NT2/D1 (cell line): Measurements from ENCODE around the gene CLCN7.

Source experiments
- DNase-seq: peaks from one replicate; pipeline ENCODE4 v3.0.0-alpha.2; 2011; ENCODE audit warnings: low read depth, low spot score
- H3K27me3 ChIP-seq: 2 replicates; pipeline ENCODE4 v1.6.0; 2011; ENCODE audit warnings: mild to moderate bottlenecking; ENCODE audit not compliant: insufficient read length, insufficient read depth
- H3K36me3 ChIP-seq: 2 replicates; pipeline ENCODE4 v1.6.1; 2011; ENCODE audit warnings: mild to moderate bottlenecking, low read length, mixed read lengths; ENCODE audit not compliant: insufficient read depth, insufficient read length
- H3K4me1 ChIP-seq: 2 replicates; pipeline ENCODE4 v1.5.1; 2011; ENCODE audit not compliant: insufficient read depth, insufficient read length
- H3K4me3 ChIP-seq: 2 replicates; pipeline ENCODE4 v1.5.1; 2011; ENCODE audit warnings: low read depth; ENCODE audit not compliant: insufficient read length
- H3K9ac ChIP-seq: 2 replicates; pipeline ENCODE4 v1.6.0; 2011; ENCODE audit warnings: low read depth; ENCODE audit not compliant: insufficient read length
- H3K9me3 ChIP-seq: 2 replicates; pipeline ENCODE4 v1.5.1; 2011; ENCODE audit warnings: mild to moderate bottlenecking, low read length; ENCODE audit not compliant: insufficient read depth
- SUZ12 ChIP-seq: IDR thresholded peaks from 2 replicates; pipeline ENCODE4 v1.6.1; 2011; ENCODE audit not compliant: insufficient read length, insufficient read depth; ENCODE audit errors: extremely low read depth
- YY1 ChIP-seq: IDR thresholded peaks from 2 replicates; pipeline ENCODE4 v1.6.1; 2011; ENCODE audit not compliant: insufficient read length, insufficient read depth
- ZNF274 ChIP-seq: IDR thresholded peaks from 2 replicates; pipeline ENCODE4 v1.6.1; 2011; ENCODE audit warnings: mild to moderate bottlenecking, low read depth, low read length

Gene CLCN7

GRCh38 chr16:1433263-1433560, 41.6 kb downstream of the CLCN7 start:
- Histone ChIP-seq H3K9me3 (no peaks in the 10 kb centered on the region), H3K36me3 (no peaks in the 10 kb centered on the region), H3K27me3 (no peaks in the 10 kb centered on the region), H3K4me3 (no peak overlapping the region), H3K4me1 (peaks cover 15% of the 10 kb centered on the region), H3K9ac (no peak overlapping the region)
- TF ChIP-seq ZNF274 = no peak
- no peak for TF ChIP-seq YY1
- TF ChIP-seq SUZ12 = no peak
- DNase-seq = no peak

GRCh38 chr16:1432388-1433262, 42.2 kb downstream of the CLCN7 start:
- Histone ChIP-seq H3K9me3 (no peaks in the 10 kb centered on the region), H3K4me3 (no peak overlapping the region), H3K9ac (no peak overlapping the region), H3K36me3 (no peaks in the 10 kb centered on the region), H3K4me1 (peaks cover 20% of the 10 kb centered on the region), H3K27me3 (no peaks in the 10 kb centered on the region)
- no peak for DNase-seq
- TF ChIP-seq YY1 = no peak
- no peak for TF ChIP-seq SUZ12

GRCh38 chr16:1431497-1432270, 43.1 kb downstream of the CLCN7 start:
- Histone ChIP-seq H3K9me3 (no peaks in the 10 kb centered on the region), H3K36me3 (no peaks in the 10 kb centered on the region), H3K4me1 (peaks cover 26% of the 10 kb centered on the region), H3K4me3 (no peak overlapping the region), H3K9ac (no peak overlapping the region), H3K27me3 (no peaks in the 10 kb centered on the region)
- no peak for DNase-seq
- TF ChIP-seq SUZ12 (no peak), ZNF274 (no peak), YY1 (no peak)

GRCh38 chr16:1430759-1431496, 43.9 kb downstream of the CLCN7 start, which contains the start of gene PERCC1:
Gene PERCC1, plus strand, starts transcription at chr16:1431078. Its CDS starts 1,516 bp downstream, at chr16:1432594.
- Histone ChIP-seq H3K9me3 (no peaks in the 10 kb centered on the region), H3K4me3 (no peak within 1 kb of the TSS), H3K36me3 (no peaks in the 10 kb centered on the region), H3K27me3 (no peaks in the 10 kb centered on the region), H3K9ac (no peak within 1 kb of the TSS), H3K4me1 (peaks cover 23% of the 10 kb centered on the region)
- TF ChIP-seq SUZ12 = no peak
- no peak for TF ChIP-seq YY1
- no peak for TF ChIP-seq ZNF274
- no peak for DNase-seq

GRCh38 chr16:1430214-1430758, 44.5 kb downstream of the CLCN7 start:
- Histone ChIP-seq H3K36me3 (no peaks in the 10 kb centered on the region), H3K27me3 (no peaks in the 10 kb centered on the region), H3K4me1 (peaks cover 23% of the 10 kb centered on the region), H3K9ac (no peak overlapping the region), H3K4me3 (no peak overlapping the region), H3K9me3 (no peaks in the 10 kb centered on the region)
- no peak for TF ChIP-seq ZNF274
- no peak for TF ChIP-seq YY1
- no peak for TF ChIP-seq SUZ12
- no peak for DNase-seq

GRCh38 chr16:1429631-1430030, 45.2 kb downstream of the CLCN7 start:
- no peaks in the 10 kb centered on the region for H3K27me3 ChIP-seq
- DNase-seq = no peak
- no peaks in the 10 kb centered on the region for H3K36me3 ChIP-seq
- TF ChIP-seq ZNF274 (no peak), YY1 (no peak), SUZ12 (no peak)
- peaks cover 23% of the 10 kb centered on the region for H3K4me1 ChIP-seq
- no peaks in the 10 kb centered on the region for H3K9me3 ChIP-seq
- H3K9ac ChIP-seq = no peak overlapping the region
- H3K4me3 ChIP-seq = no peak overlapping the region

GRCh38 chr16:1429012-1429411, 45.8 kb downstream of the CLCN7 start:
- TF ChIP-seq YY1 = no peak
- no peak for TF ChIP-seq ZNF274
- no peak for TF ChIP-seq SUZ12

More at GRCh38 chr16:1429012-1429411, 45.8 kb downstream of the CLCN7 start:
- Histone ChIP-seq H3K9me3 (no peaks in the 10 kb centered on the region), H3K27me3 (no peaks in the 10 kb centered on the region), H3K4me1 (peaks cover 23% of the 10 kb centered on the region), H3K4me3 (no peak overlapping the region), H3K36me3 (no peaks in the 10 kb centered on the region), H3K9ac (peak overlapping the region; percentile 81)
- no peak for DNase-seq
